A549 (cell line): Measurements from ENCODE around the gene NAA20. TPM values are rescaled to one million over a fixed set of nuclear protein-coding genes. Genes with fewer than 3 reads are reported as not detected.

Source experiments
- ATAC-seq, 2 experiments: fragments of 200-7000 bp in 1 of 2; fragments of >200 bp in 1 of 2; cut with Nextera tagmentation in 1 of 2; cut with Tn5 transposase in 1 of 2; 3 replicates each; pipeline versions ENCODE4 v1.8.0 to v1.9.1; 2018 to 2020; ENCODE audit warnings: mild to moderate bottlenecking in 1 of 2, moderate library complexity in 1 of 2
- CTCF ChIA-PET: fragments of 300-600 bp; sonication (Branson Sonifier 250); formaldehyde crosslinking; extraction: SDS; loops from one replicate; lab custom pipeline; 2021; ENCODE audit warnings: antibody characterized with exemption, inconsistent platforms; lab: Yijun Ruan, JAX
- POLR2A ChIA-PET: fragments of 350-600 bp; formaldehyde crosslinking; extraction: SDS; loops from one replicate; lab custom pipeline; 2021; ENCODE audit warnings: antibody characterized with exemption, inconsistent platforms; lab: Yijun Ruan, JAX
- DNase-seq, 2 experiments: peaks; one replicate each; pipeline versions ENCODE4 v3.0.0 to v3.0.0-alpha.2; 2011 to 2016; ENCODE audit warnings: low read depth in 1 of 2, low spot score in 1 of 2
- FAIRE-seq: peaks from 2 replicates; lab custom pipeline; 2011; peaks lifted over from hg19 to GRCh38; lab: Jason Lieb, UNC
- H3K27ac ChIP-seq, 2 experiments: fragments of >200 bp; sonication (Bioruptor Twin); formaldehyde crosslinking; 3 replicates each; pipeline ENCODE4 v1.5.1; 2016 to 2017
- H3K4me1 ChIP-seq: fragments of >200 bp; sonication (Bioruptor Twin); formaldehyde crosslinking; 3 replicates; pipeline ENCODE4 v1.6.1; 2016
- H3K4me2 ChIP-seq: fragments of >200 bp; sonication (Bioruptor Twin); formaldehyde crosslinking; 3 replicates; pipeline ENCODE4 v1.6.1; 2016
- H3K4me3 ChIP-seq: fragments of >200 bp; sonication (Bioruptor Twin); formaldehyde crosslinking; 3 replicates; pipeline ENCODE4 v1.5.1; 2016
- H3K9me3 ChIP-seq: fragments of >200 bp; sonication (Bioruptor Twin); formaldehyde crosslinking; 3 replicates; pipeline ENCODE4 v1.6.1; 2016
- ATOH8 ChIP-seq: fragments of 250-450 bp; sonication (Bioruptor Pico); IDR thresholded peaks from 2 replicates; pipeline ENCODE4 v1.5.0; 2020; ENCODE audit warnings: low read depth, mild to moderate bottlenecking, moderate library complexity
- CBX2 ChIP-seq: fragments of 200-600 bp; sonication (generic); IDR thresholded peaks from 2 replicates; pipeline ENCODE4 v1.6.1; 2016; ENCODE audit warnings: low read depth, mild to moderate bottlenecking, borderline replicate concordance
- CBX8 ChIP-seq: fragments of 200-600 bp; sonication (generic); IDR thresholded peaks from 2 replicates; pipeline ENCODE4 v1.6.1; 2016
- CEBPB ChIP-seq, 2 experiments: fragments of >200 bp in 1 of 2; sonication (Bioruptor Twin) in 1 of 2; formaldehyde crosslinking in 1 of 2; IDR thresholded peaks; 2 replicates each; pipeline ENCODE4 v1.6.1; 2012 to 2016
- EHMT2 ChIP-seq: fragments of 200-600 bp; sonication (generic); IDR thresholded peaks from 2 replicates; pipeline ENCODE4 v1.6.1; 2016; ENCODE audit warnings: antibody characterized with exemption, low read depth, mild to moderate bottlenecking, moderate library complexity
- ELK1 ChIP-seq: fragments of 150-350 bp; IDR thresholded peaks from 2 replicates; pipeline ENCODE4 v1.6.1; 2014; ENCODE audit warnings: low read depth, mild to moderate bottlenecking, low read length
- EP300 ChIP-seq, 2 experiments: fragments of >200 bp; sonication (Bioruptor Twin); formaldehyde crosslinking; IDR thresholded peaks; 2 replicates in 1 of 2; 3 replicates in 1 of 2; pipeline ENCODE4 v1.6.1; 2016 to 2017
- ESRRA ChIP-seq: fragments of 150-350 bp; IDR thresholded peaks from 2 replicates; pipeline ENCODE4 v1.6.1; 2014; ENCODE audit warnings: mild to moderate bottlenecking, low read length, borderline replicate concordance
- FOSL2 ChIP-seq, 2 experiments: fragments of 450-650 bp in 1 of 2; fragments of >200 bp in 1 of 2; sonication (Bioruptor Twin) in 1 of 2; formaldehyde crosslinking; IDR thresholded peaks; 2 replicates each; pipeline versions ENCODE4 v1.5.0 to v1.6.1; 2016 to 2020; ENCODE audit warnings: mild to moderate bottlenecking in 1 of 2, moderate library complexity in 1 of 2
- FOXS1 ChIP-seq: fragments of 250-450 bp; sonication (Bioruptor Pico); IDR thresholded peaks from 2 replicates; pipeline ENCODE4 v1.5.0; 2020; ENCODE audit warnings: mild to moderate bottlenecking, moderate library complexity
- GATA3 ChIP-seq: IDR thresholded peaks from 2 replicates; pipeline ENCODE4 v1.6.1; 2012; ENCODE audit warnings: borderline replicate concordance
- HDAC2 ChIP-seq: fragments of 200-600 bp; sonication (generic); IDR thresholded peaks from 2 replicates; pipeline ENCODE4 v1.6.1; 2016
- HEYL ChIP-seq: fragments of 250-450 bp; sonication (Bioruptor Pico); IDR thresholded peaks from 2 replicates; pipeline ENCODE4 v1.8.0; 2021; ENCODE audit warnings: mild to moderate bottlenecking, moderate library complexity
- HOXA7 ChIP-seq: fragments of 250-450 bp; sonication (Bioruptor Pico); IDR thresholded peaks from 2 replicates; pipeline ENCODE4 v1.5.0; 2020; ENCODE audit warnings: mild to moderate bottlenecking, moderate library complexity
- HOXB5 ChIP-seq: fragments of 250-450 bp; sonication (Bioruptor Pico); IDR thresholded peaks from 2 replicates; pipeline ENCODE4 v1.5.0; 2020; ENCODE audit warnings: mild to moderate bottlenecking, moderate library complexity
- JUN ChIP-seq, 2 experiments: fragments of >200 bp; sonication (Bioruptor Twin); formaldehyde crosslinking; IDR thresholded peaks; 2 replicates in 1 of 2; 3 replicates in 1 of 2; pipeline ENCODE4 v1.6.1; 2016 to 2017
- JUNB ChIP-seq: fragments of >200 bp; sonication (Bioruptor Twin); formaldehyde crosslinking; IDR thresholded peaks from 2 replicates; pipeline ENCODE4 v1.6.1; 2016
- KDM1A ChIP-seq: fragments of 200-600 bp; sonication (generic); IDR thresholded peaks from 2 replicates; pipeline ENCODE4 v1.6.1; 2016; ENCODE audit warnings: low read depth, mild to moderate bottlenecking
- MAFK ChIP-seq: fragments of 450-650 bp; IDR thresholded peaks from 2 replicates; pipeline ENCODE4 v1.6.1; 2014; ENCODE audit not compliant: partially characterized antibody
- MAX ChIP-seq: IDR thresholded peaks from 2 replicates; pipeline ENCODE4 v1.6.1; 2012
- MYC ChIP-seq: IDR thresholded peaks from 2 replicates; pipeline ENCODE4 v1.6.1; 2012; ENCODE audit warnings: mild to moderate bottlenecking, inconsistent platforms, low read length, improper control_type of control experiment, borderline replicate concordance
- NFE2L2 ChIP-seq: fragments of 150-350 bp; conservative IDR thresholded peaks from 2 replicates; pipeline ENCODE4 v1.6.1; 2014; ENCODE audit warnings: low read length
- NPAS2 ChIP-seq: fragments of 250-450 bp; sonication (Bioruptor Pico); IDR thresholded peaks from 2 replicates; pipeline ENCODE4 v1.8.0; 2022; ENCODE audit warnings: mild to moderate bottlenecking, moderate library complexity, borderline replicate concordance
- NR3C1 ChIP-seq: fragments of >200 bp; sonication (Bioruptor Twin); formaldehyde crosslinking; IDR thresholded peaks from 3 replicates; pipeline ENCODE4 v1.6.1; 2017
- PHF8 ChIP-seq: fragments of 200-600 bp; sonication (generic); IDR thresholded peaks from 2 replicates; pipeline ENCODE4 v1.6.1; 2016; ENCODE audit warnings: low read depth, mild to moderate bottlenecking, antibody characterized with exemption, moderate library complexity, borderline replicate concordance
- POLR2A ChIP-seq: IDR thresholded peaks from 2 replicates; pipeline ENCODE4 v1.6.1; 2012; ENCODE audit warnings: mild to moderate bottlenecking, low read length
- RAD21 ChIP-seq, 2 experiments: fragments of >200 bp in 1 of 2; sonication (Bioruptor Twin) in 1 of 2; formaldehyde crosslinking in 1 of 2; IDR thresholded peaks in 1 of 2; conservative IDR thresholded peaks in 1 of 2; 2 replicates in 1 of 2; 3 replicates in 1 of 2; pipeline ENCODE4 v1.6.1; 2012 to 2018; ENCODE audit warnings: inconsistent platforms in 1 of 2
- RARB ChIP-seq: fragments of 250-450 bp; sonication (Bioruptor Pico); IDR thresholded peaks from 2 replicates; pipeline ENCODE4 v1.8.0; 2021; ENCODE audit warnings: mild to moderate bottlenecking, moderate library complexity
- RCOR1 ChIP-seq: fragments of 150-350 bp; IDR thresholded peaks from 2 replicates; pipeline ENCODE4 v1.6.1; 2014; ENCODE audit warnings: antibody characterized with exemption, low read length, low read depth
- RFX5 ChIP-seq: fragments of 450-650 bp; IDR thresholded peaks from 2 replicates; pipeline ENCODE4 v1.7.1; 2014; ENCODE audit warnings: antibody characterized with exemption, mild to moderate bottlenecking, moderate library complexity
- SMC3 ChIP-seq: fragments of >200 bp; sonication (Bioruptor Twin); formaldehyde crosslinking; IDR thresholded peaks from 3 replicates; pipeline ENCODE4 v1.6.1; 2018; ENCODE audit warnings: inconsistent platforms
- TFCP2L1 ChIP-seq: fragments of 250-450 bp; sonication (Bioruptor Pico); IDR thresholded peaks from 2 replicates; pipeline ENCODE4 v1.5.0; 2021; ENCODE audit warnings: mild to moderate bottlenecking
- ZNF302 ChIP-seq: fragments of 250-450 bp; sonication (Bioruptor Pico); IDR thresholded peaks from 2 replicates; pipeline ENCODE4 v1.9.0; 2021; ENCODE audit warnings: inconsistent platforms, mild to moderate bottlenecking, moderate library complexity
- WGBS: methylation state at CpG from one replicate; pipeline ENCODE4 v1.1.6; 2017; ENCODE audit errors: missing lambda C conversion rate; 5-methylcytosine and 5-hydroxymethylcytosine counted together
- polyA plus RNA-seq, 4 experiments: library from polyadenylated mRNA; depleted of rRNA in 3 of 4; stranded (reverse); fragments of >200 nt; fragmentation: RNase III in 1 of 4; extraction: RNeasy Plus Mini Kit Qiagen cat#74134 plus additional on column Dnase treatment in 1 of 4; gene quantifications; 2 replicates in 3 of 4; 3 replicates in 1 of 4; pipeline ENCODE4 v1.2.3, GENCODE V29; 2011 to 2017

NAA20 gene
- polyA plus RNA-seq, 2 of the 4 experiments (the other 2 are of a cell fraction) = 175 to 219 TPM

GRCh38 chr20:19973961-19974629, 43.1 kb upstream of the NAA20 start:
- Histone ChIP-seq H3K27ac (peak overlapping the region; percentile 94 to 95), H3K4me2 (peak overlapping the region; percentile 94), H3K4me3 (peak overlapping the region; percentile 65), H3K9me3 (no peaks in the 10 kb centered on the region), H3K4me1 (peaks cover 32% of the 10 kb centered on the region)
- DNase-seq = no peak
- ChIA-PET POLR2A (interaction anchor here (0.8 to 4.5 kb wide), 11 partner anchors 9 to 293 kb away, joined by 3 to 92 read pairs (median 8); partner anchors contain the start of genes NAA20 and RIN2), CTCF (interaction anchor here (0.6 to 6.5 kb wide), 15 partner anchors 10 to 279 kb away, joined by 3 to 79 read pairs (median 6); partner anchors contain the start of gene NAA20)
- WGBS = 49% methylated on average over 7 of the region's 7 CpGs
- FAIRE-seq = peak; percentile 51
- TF ChIP-seq CEBPB (IDR thresholded peaks at IDR 0.05) (peak; percentile 58 to 76; a peak in 3 of 4 replicates), MAFK (peak; percentile 58), JUNB (peak; percentile 22; the same call in 1 of the 2 replicates), MYC (no peak), ATOH8 (CRISPR knock-in tag) (no peak), TFCP2L1 (CRISPR knock-in tag) (no peak), EP300 (IDR thresholded peaks at IDR 0.05) (no peak), EHMT2 (no peak)
- no peak; a peak in 3 of 6 replicates for ATAC-seq

GRCh38 chr20:19974630-19975435, 42.3 kb upstream of the NAA20 start:
- ChIA-PET POLR2A (interaction anchor here (0.6 to 4.5 kb wide), 20 partner anchors 9 to 294 kb away, joined by 3 to 92 read pairs (median 6); partner anchors contain the start of genes NAA20 and RIN2), CTCF (interaction anchor here (0.6 to 6.5 kb wide), 26 partner anchors 11 to 592 kb away, joined by 3 to 79 read pairs (median 5); partner anchors contain the start of gene NAA20)
- peak overlapping the region; percentile 94 to 95 for H3K27ac ChIP-seq
- no peak for FAIRE-seq
- H3K4me1 ChIP-seq = peaks cover 40% of the 10 kb centered on the region
- peak; percentile 77 to 89 for DNase-seq
- WGBS = 5% methylated on average over 26 of the region's 44 CpGs
- peak overlapping the region; percentile 65 for H3K4me3 ChIP-seq
- no peaks in the 10 kb centered on the region for H3K9me3 ChIP-seq
- peak; percentile 83 to 87 for ATAC-seq
- peak overlapping the region; percentile 94 for H3K4me2 ChIP-seq
- TF ChIP-seq EP300 (IDR thresholded peaks at IDR 0.05) (no peak), RCOR1 (no peak), CBX2 (no peak), KDM1A (no peak), SMC3 (0 out of 3 replicates have a peak, but pooled peaks have one; percentile 28), HDAC2 (no peak), EHMT2 (no peak), GATA3 (peak; percentile 54; the same call in 1 of the 2 replicates), NPAS2 (CRISPR knock-in tag) (no peak), ATOH8 (CRISPR knock-in tag) (peak; percentile 91), FOSL2 (IDR thresholded peaks at IDR 0.05) (no peak), FOSL2 (CRISPR knock-in tag; IDR thresholded peaks at IDR 0.05) (peak; percentile 88), HOXA7 (CRISPR knock-in tag) (no peak), MYC (no peak), RAD21 (conservative IDR thresholded peaks at IDR 0.05 in 1 of 2, IDR thresholded peaks at IDR 0.05 in 1 of 2) (peak in 1 of 2 experiments; percentile 31; a peak in 3 of 5 replicates), MAFK (no peak), RFX5 (peak; percentile 37; the same call in 1 of the 2 replicates), ZNF302 (no peak), PHF8 (no peak), RARB (no peak), JUN (IDR thresholded peaks at IDR 0.05) (peak; percentile 39 to 91; a peak in 4 of 5 replicates), NR3C1 (no peak), HEYL (CRISPR knock-in tag) (no peak), TFCP2L1 (CRISPR knock-in tag) (no peak), ESRRA (no peak), CEBPB (IDR thresholded peaks at IDR 0.05) (peak; percentile 95 to 96), MAX (peak; percentile 75; the same call in 1 of the 2 replicates), POLR2A (peak; percentile 72), ELK1 (no peak), FOXS1 (CRISPR knock-in tag) (no peak), HOXB5 (CRISPR knock-in tag) (no peak), CBX8 (no peak), NFE2L2 (no peak)
